ENCODE measurements around the gene SPEG. TPM values are rescaled to one million over a fixed set of nuclear protein-coding genes. Genes with fewer than 3 reads are reported as not detected.

SPEG gene
- total and polyA plus RNA-seq, 2 of the 13 experiments (the other 11 are each of a cell fraction or from before 2014, with no cell fraction given) = 0.18 to 0.24 TPM

DNA sequence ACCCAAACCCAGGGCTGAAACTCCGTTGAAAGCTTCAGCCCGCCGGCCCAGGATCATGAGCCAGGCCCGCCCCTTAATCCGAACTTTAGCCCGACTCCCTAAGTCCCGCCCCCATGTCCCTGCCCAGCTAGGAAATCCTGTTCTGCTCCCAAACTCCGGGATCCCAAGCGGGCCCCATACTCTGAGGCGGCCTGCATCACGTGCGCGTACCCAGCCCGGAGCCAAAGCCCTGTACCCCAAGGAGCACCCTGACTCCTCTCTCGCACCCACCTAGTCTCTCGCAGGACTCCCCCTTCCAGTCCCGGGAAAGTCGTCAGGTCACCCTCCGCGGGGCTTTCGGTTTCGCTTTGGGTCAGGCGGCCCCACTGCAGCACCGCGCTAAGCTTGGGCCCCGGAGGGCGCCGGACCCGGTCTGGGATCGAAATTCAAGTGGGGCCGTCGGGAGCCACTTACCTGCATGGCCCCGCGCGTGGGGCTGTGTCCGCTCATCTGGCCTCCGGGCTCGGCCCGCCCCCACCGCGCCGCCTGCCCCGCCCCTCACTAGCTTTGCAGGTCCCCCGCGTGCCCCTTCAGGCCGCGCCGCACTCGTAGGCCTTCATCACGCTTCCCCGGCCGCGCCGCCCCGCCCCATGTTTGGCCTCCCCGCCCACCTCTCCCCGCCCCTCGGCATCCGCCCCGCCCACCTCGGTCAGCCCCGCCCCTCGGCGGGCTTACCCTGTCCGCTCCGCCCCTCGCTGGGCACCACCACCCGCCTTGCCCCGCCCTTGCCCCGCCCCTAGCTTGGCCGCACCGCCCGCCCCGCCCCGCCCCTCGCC, 47.1 kb upstream of the SPEG start, which contains the start of gene DNPEP (continued):
- peak; percentile 62; the same call in 1 of the 2 replicates for TF ChIP-seq ZNF605 (CRISPR knock-in tag; IDR thresholded peaks at IDR 0.05)
- TF ChIP-seq SP1 (IDR thresholded peaks at IDR 0.05) = no peak
- TF ChIP-seq SP1 (CRISPR knock-in tag; IDR thresholded peaks at IDR 0.05) = peak; percentile 99
- peak; percentile 59; the same call in 1 of the 2 replicates for TF ChIP-seq PRMT3 (CRISPR knock-in tag; IDR thresholded peaks at IDR 0.05; ENCODE audit: borderline replicate concordance, low read depth)
- TF ChIP-seq SMYD3 (CRISPR knock-in tag; IDR thresholded peaks at IDR 0.05) = peak; percentile 42; the same call in 1 of the 2 replicates
- TF ChIP-seq ATM (IDR thresholded peaks at IDR 0.05; ENCODE audit: borderline replicate concordance) = no peak
- TF ChIP-seq, protein P1, sequence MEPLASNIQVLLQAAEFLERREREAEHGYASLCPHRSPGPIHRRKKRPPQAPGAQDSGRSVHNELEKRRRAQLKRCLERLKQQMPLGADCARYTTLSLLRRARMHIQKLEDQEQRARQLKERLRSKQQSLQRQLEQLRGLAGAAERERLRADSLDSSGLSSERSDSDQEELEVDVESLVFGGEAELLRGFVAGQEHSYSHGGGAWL (CRISPR knock-in tag; IDR thresholded peaks at IDR 0.05) = peak; percentile 81; the same call in 1 of the 2 replicates
- TF ChIP-seq NR1H2 (CRISPR knock-in tag; IDR thresholded peaks at IDR 0.05; ENCODE audit: borderline replicate concordance, low read depth) = 0 out of 2 replicates have a peak, but pooled peaks have one; percentile 37
- TF ChIP-seq, protein P2, sequence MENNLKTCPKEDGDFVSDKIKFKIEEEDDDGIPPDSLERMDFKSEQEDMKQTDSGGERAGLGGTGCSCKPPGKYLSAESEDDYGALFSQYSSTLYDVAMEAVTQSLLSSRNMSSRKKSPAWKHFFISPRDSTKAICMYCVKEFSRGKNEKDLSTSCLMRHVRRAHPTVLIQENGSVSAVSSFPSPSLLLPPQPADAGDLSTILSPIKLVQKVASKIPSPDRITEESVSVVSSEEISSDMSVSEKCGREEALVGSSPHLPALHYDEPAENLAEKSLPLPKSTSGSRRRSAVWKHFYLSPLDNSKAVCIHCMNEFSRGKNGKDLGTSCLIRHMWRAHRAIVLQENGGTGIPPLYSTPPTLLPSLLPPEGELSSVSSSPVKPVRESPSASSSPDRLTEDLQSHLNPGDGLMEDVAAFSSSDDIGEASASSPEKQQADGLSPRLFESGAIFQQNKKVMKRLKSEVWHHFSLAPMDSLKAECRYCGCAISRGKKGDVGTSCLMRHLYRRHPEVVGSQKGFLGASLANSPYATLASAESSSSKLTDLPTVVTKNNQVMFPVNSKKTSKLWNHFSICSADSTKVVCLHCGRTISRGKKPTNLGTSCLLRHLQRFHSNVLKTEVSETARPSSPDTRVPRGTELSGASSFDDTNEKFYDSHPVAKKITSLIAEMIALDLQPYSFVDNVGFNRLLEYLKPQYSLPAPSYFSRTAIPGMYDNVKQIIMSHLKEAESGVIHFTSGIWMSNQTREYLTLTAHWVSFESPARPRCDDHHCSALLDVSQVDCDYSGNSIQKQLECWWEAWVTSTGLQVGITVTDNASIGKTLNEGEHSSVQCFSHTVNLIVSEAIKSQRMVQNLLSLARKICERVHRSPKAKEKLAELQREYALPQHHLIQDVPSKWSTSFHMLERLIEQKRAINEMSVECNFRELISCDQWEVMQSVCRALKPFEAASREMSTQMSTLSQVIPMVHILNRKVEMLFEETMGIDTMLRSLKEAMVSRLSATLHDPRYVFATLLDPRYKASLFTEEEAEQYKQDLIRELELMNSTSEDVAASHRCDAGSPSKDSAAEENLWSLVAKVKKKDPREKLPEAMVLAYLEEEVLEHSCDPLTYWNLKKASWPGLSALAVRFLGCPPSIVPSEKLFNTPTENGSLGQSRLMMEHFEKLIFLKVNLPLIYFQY (CRISPR knock-in tag; IDR thresholded peaks at IDR 0.05; ENCODE audit: borderline replicate concordance) = peak; percentile 90
- TF ChIP-seq ARNT2 (CRISPR knock-in tag; IDR thresholded peaks at IDR 0.05; ENCODE audit: low read depth) = no peak; the same call in 1 of the 2 replicates
- TF ChIP-seq ZNF101 (CRISPR knock-in tag; IDR thresholded peaks at IDR 0.05; ENCODE audit: borderline replicate concordance, low read depth) = no peak
- no peak for TF ChIP-seq ZNF530 (CRISPR knock-in tag; IDR thresholded peaks at IDR 0.05; ENCODE audit: low read depth)
- peak; percentile 76; the same call in 1 of the 2 replicates for TF ChIP-seq SAFB2 (CRISPR knock-in tag; IDR thresholded peaks at IDR 0.05; ENCODE audit: borderline replicate concordance, low read depth)
- peak; percentile 62; the same call in 1 of the 2 replicates for TF ChIP-seq TOPORS (CRISPR knock-in tag; IDR thresholded peaks at IDR 0.05)
- TF ChIP-seq ZNF747 (CRISPR knock-in tag; IDR thresholded peaks at IDR 0.05; ENCODE audit: borderline replicate concordance) = peak; percentile 64; the same call in 1 of the 2 replicates
- no peak for TF ChIP-seq PLRG1 (conservative IDR thresholded peaks at IDR 0.05)
- peak; percentile 76 for TF ChIP-seq ZMAT3 (CRISPR knock-in tag; conservative IDR thresholded peaks at IDR 0.05)
- TF ChIP-seq, protein P3, sequence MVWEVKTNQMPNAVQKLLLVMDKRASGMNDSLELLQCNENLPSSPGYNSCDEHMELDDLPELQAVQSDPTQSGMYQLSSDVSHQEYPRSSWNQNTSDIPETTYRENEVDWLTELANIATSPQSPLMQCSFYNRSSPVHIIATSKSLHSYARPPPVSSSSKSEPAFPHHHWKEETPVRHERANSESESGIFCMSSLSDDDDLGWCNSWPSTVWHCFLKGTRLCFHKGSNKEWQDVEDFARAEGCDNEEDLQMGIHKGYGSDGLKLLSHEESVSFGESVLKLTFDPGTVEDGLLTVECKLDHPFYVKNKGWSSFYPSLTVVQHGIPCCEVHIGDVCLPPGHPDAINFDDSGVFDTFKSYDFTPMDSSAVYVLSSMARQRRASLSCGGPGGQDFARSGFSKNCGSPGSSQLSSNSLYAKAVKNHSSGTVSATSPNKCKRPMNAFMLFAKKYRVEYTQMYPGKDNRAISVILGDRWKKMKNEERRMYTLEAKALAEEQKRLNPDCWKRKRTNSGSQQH (CRISPR knock-in tag; IDR thresholded peaks at IDR 0.05; ENCODE audit: low read depth) = peak; percentile 37; the same call in 1 of the 2 replicates
- TF ChIP-seq NFRKB (IDR thresholded peaks at IDR 0.05) = no peak
- peak; percentile 53 for TF ChIP-seq HDAC2 (CRISPR knock-in tag; IDR thresholded peaks at IDR 0.05)
- TF ChIP-seq MEIS2 (CRISPR knock-in tag; IDR thresholded peaks at IDR 0.05) = peak; percentile 67; the same call in 1 of the 2 replicates
- peak; percentile 76; the same call in 1 of the 2 replicates for TF ChIP-seq ZNF451 (CRISPR knock-in tag; IDR thresholded peaks at IDR 0.05)
